Activated T-helper 9 cell treated with anti-CD3 and anti-CD28 coated beads, Interleukin-2, amount 50 U/mL, for 16 hours (primary cell): ENCODE data around the gene TIAM2.

ENCODE experiments used
- DNase-seq: peaks from one replicate; pipeline ENCODE4 v3.0.0-alpha.2; 2020; ENCODE audit warnings: low read depth

Gene TIAM2

DNA sequence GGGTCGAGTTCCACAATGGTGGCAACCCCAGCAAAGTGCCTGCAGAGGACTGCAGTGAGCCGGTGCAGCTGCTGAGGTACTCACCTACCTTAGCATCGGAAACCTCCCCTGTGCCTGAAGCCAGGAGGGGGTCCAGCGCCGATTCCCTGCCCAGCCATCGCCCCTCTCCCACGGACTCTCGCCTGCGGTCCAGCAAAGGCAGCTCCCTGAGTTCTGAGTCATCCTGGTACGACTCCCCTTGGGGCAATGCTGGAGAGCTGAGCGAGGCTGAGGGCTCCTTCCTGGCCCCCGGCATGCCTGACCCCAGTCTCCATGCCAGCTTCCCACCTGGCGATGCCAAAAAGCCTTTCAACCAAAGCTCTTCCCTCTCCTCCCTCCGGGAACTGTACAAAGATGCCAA is 134.6 kb downstream of the TIAM2 start:
- DNase-seq = no peak

DNA sequence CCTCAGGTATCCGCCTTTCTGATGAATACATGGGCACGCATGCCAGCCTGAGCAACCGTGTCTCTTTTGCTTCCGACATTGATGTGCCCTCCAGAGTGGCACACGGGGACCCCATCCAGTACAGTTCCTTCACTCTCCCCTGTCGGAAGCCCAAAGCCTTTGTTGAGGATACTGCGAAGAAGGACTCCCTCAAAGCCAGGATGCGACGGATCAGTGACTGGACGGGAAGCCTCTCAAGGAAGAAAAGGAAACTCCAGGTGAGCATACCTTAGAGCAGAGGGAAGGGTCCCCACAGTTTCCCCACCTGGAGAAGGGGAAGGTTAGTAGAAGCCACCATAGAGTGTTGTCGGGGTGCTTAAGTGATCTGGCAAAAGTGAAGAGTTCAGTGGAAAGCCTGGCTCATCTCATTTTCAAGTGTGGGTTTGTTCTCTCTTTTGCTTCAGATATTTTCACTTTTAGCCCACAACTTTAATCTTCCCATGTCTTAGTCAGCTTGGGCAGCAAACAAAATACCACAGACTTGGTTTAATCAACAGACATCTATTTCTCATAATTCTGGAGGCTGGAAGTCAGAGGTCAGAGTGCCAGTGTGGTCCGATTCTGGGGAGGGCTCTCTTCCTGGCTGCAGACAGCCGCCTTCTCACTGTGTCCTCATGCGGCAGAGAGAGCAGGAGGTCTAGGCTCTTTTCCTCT is 135.2 kb downstream of the TIAM2 start:
- no peak for DNase-seq

DNA sequence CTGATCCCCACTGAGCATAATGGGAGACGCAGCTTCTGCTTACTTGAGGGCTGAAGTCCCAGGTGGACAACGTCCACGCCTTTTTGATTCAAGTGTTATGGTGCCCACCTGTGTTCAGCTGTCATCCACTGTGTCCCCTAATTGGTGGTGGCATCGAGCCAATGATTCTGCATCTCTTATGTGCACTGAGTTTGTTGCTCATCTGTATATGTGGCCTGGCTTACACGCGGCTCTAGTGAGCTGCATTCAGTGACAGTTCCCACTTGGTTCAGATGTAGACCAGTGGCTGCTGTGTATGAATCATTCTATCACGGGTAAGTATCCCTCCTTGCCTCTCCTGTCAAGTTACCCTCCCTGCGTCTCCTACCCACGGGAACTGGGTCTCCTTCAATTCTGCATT is 137.5 kb downstream of the TIAM2 start:
- DNase-seq = no peak

DNA sequence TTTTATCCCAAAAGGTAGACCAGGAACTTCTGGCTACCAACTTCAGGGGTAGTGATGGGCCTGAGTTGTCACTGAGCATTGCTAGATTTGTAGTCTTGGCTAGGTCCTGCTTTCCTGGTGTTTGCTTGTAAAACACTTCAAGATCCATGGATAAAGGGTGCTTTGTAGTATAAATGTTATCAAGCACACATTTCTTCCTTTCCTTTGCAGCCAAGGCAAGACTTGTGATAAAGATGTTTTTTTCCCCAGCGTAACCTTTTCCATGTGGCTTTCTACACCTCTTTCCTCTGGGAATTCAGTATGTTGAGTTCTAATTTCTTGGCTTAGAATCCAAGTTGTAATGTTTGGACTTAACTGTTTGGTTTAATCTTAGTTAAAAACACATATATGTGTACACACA is 145.9 kb downstream of the TIAM2 start:
- DNase-seq = no peak

GRCh38 chr6:155141512-155141911 is 146.4 kb downstream of the TIAM2 start:
- no peak for DNase-seq

- DNase-seq = no peak
These were observed 147.3 kb downstream of the TIAM2 start for GRCh38 chr6:155142168-155143028.

GRCh38 chr6:155143029-155143577 is 148.0 kb downstream of the TIAM2 start:
- no peak for DNase-seq

DNA sequence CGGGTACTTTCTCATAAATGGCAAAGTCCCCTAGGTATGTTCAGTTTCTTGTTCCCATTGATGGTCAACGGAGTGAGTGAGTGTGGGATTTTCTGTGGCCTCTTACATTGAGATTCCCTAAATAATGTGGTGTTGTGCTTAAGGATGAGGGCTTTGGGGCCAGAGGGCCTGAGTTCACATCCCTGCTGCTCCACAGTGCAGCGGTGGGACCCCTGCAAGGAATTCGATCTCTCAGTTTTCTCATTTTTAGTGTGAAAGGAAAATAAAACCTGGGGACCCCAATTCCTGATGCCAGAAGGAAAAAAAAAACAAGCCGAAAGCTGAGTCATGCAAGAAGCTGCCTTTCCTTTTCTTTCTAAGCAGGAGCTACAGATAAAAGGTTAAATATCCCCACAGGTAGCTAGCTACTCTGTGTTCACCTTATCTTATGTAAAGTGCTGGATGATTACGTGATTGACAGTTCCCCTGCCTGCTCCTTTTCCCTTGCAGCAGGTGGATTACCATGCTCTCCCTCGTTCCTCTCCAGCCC is 148.5 kb downstream of the TIAM2 start:
- no peak for DNase-seq

DNA sequence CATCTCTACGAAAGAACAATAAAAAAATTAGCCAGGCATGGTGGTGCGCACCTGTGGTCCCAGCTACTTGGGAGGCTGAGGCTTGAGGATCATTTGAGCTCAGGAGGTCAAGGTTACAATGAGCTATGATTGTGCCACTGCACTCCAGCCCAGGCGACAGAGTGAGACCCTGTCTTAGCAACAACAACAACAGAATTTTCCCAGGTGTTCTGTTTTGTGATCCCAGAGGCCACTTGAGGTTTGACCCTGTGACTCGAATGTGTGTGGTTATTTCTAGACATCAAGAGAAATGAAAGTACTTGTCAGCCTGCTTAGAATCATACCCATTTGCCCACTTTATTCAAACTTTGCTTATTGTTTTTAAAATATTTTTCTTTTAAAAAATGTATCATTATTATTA is 151.1 kb downstream of the TIAM2 start:
- DNase-seq = no peak

DNA sequence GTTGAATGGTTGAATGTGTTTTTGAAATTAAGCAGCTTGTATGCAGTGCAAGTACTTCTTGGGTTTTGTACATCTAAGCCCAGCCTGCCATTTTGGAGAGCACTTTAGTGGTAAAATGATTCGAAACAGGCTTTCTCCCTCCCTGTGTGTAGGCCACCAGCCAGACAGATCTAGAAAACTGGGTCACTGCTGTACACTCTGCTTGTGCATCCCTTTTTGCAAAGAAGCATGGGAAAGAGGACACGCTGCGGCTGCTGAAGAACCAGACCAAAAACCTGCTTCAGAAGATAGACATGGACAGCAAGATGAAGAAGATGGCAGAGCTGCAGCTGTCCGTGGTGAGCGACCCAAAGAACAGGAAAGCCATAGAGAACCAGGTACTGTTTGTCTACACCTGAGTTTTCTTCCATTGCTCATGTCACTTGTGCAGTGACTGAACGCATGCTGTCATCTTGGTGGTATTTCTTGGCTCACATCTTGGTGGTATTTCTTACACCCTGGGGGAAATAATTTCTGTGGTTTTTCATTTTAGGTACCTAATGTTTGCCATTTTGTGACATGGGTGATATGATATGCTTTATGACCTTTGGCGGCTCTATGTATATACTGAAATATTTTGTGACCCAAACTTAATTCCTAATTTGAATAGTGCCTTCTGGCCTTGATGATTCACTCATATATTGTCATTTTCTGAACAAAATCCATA is 153.0 kb downstream of the TIAM2 start:
- DNase-seq = no peak

DNA sequence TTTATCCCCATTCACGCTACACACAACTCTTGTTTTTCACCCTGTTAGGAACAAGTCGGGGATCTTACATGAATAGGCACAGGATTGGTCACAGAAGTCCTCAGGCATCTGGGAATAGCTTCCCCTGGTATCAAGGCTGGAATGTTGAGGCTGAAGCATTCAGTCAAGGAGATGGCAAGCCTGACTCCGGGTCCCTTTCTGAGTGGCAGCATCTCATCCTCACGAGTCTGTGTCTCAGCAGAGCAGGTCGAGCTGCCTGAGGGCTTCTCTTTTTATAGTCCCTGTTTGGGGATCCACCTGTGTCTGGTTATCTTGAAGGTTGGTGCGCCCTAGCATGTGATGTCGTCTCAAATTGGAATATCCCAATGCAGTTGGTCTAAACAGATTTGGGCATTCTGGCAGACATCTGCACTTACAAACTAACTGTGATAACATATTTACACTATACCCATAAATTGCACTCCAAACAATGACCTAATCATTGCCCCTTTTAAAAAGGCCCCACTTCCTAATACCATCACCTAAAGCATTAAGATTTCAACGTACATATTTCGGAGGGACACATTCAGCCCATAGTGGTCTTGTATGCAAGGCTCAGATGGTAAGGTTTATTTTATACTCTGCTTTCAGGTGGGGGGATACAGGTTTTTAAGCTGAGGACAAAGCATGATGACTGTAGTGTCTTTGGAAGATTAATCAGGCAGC is 156.0 kb downstream of the TIAM2 start:
- no peak for DNase-seq

GRCh38 chr6:155152211-155153076 is 157.3 kb downstream of the TIAM2 start:
- no peak for DNase-seq

GRCh38 chr6:155154158-155154830 is 159.2 kb downstream of the TIAM2 start:
- DNase-seq = no peak

- DNase-seq = no peak
These were observed 160.8 kb downstream of the TIAM2 start for GRCh38 chr6:155155787-155156447.

DNA sequence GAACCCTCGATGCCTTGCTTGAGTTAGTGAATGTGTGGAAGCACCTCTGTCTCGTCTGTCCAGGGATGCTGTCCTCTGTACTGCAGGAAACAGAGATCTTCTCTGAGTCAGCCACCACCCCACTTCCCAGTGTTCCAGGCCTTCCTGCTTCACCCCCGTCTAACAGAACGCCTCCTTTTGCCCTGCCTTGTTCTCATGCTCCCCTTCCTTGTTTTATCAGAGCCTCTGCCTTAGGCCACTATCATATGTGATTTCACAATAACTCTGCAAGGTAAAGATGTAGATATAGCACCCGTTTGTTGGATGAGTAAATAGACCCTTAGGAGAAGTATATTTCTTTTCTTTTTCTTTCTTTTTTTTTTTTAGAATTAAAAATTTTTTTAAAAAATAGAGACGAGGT is 162.0 kb downstream of the TIAM2 start:
- no peak for DNase-seq

GRCh38 chr6:155158030-155158843 is 163.1 kb downstream of the TIAM2 start:
- no peak for DNase-seq

GRCh38 chr6:155162682-155163081 is 167.6 kb downstream of the TIAM2 start:
- no peak for DNase-seq

DNA sequence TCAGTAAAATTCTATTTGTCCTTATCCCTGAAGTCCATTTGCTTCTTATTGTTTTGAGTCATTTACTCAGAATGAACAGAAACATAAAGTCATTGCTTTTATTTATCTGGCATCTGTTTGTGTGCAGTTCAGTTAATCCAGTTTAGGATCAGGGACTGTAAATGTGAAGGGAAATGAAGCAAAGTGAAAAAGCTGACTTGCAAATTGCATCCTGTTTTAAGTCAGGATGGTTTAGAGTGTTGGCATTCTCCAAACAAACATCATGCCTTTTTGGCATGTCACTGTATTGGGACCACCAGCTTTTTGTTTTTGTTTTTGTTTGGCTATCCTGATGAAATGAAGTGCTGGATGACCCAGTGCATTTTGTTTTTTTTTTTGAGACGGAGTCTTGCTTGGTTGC is 168.5 kb downstream of the TIAM2 start:
- DNase-seq = no peak
